Neural cell (in vitro differentiated cells): ENCODE measurements around the gene SLC7A1.

ENCODE experiments used
- EP300 ChIP-seq: fragments of 450-650 bp; conservative IDR thresholded peaks from 2 replicates; pipeline ENCODE4 v1.6.1; 2014; ENCODE audit warnings: antibody characterized with exemption, mild to moderate bottlenecking, moderate library complexity; ENCODE audit not compliant: poor library complexity, severe bottlenecking
- EZH2 ChIP-seq: fragments of 200-600, 300-800 bp; shearing (Covaris generic), sonication (generic); IDR thresholded peaks from 2 replicates; pipeline ENCODE4 v1.6.1; 2014; ENCODE audit warnings: antibody characterized with exemption, low read length, borderline replicate concordance, mild to moderate bottlenecking; ENCODE audit not compliant: insufficient read depth, poor library complexity, severe bottlenecking
- RAD21 ChIP-seq: fragments of 450-650 bp; conservative IDR thresholded peaks from 2 replicates; pipeline ENCODE4 v1.6.1; 2014; ENCODE audit warnings: antibody characterized with exemption, mild to moderate bottlenecking, moderate library complexity
- REST ChIP-seq: IDR thresholded peaks from 2 replicates; pipeline ENCODE4 v1.6.1; 2012; ENCODE audit warnings: borderline replicate concordance
- SMC3 ChIP-seq: fragments of 450-650 bp; conservative IDR thresholded peaks from 2 replicates; pipeline ENCODE4 v1.6.1; 2014; ENCODE audit warnings: antibody characterized with exemption, mild to moderate bottlenecking, moderate library complexity; ENCODE audit not compliant: poor library complexity
- TAF1 ChIP-seq: IDR thresholded peaks from 2 replicates; pipeline ENCODE4 v1.6.1; 2012; ENCODE audit warnings: low read depth
- TF ChIP-seq, protein P1 (sequence below): fragments of 450-650 bp; IDR thresholded peaks from 2 replicates; pipeline ENCODE4 v1.5.1; 2014; ENCODE audit warnings: antibody characterized with exemption, mild to moderate bottlenecking, moderate library complexity; ENCODE audit not compliant: poor library complexity, severe bottlenecking

DNA sequence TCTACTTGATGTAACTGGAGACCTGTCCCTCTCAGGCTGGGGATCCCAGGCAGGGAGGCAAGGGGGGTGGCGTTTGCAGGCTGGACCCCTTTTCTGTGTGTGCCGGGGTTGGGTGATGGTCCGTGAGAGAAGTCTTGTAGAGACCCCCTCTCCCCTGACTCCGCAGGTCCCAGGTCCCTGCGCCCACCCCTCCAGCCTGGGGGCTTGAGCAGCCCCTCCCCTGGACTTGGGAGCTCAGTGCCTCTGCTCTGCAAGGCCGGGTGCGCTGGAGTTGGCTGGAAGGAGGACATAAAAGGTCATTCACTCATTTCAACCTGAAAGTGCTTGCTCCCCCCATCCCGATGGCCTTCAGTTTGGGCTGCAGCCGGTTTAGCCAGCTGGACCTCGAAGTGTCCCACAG, 89.5 kb downstream of the SLC7A1 start:
- TF ChIP-seq EP300 (no peak), TAF1 (no peak), EZH2 (no peak), REST (no peak), RAD21 (no peak), SMC3 (no peak)
- TF ChIP-seq, protein P1, sequence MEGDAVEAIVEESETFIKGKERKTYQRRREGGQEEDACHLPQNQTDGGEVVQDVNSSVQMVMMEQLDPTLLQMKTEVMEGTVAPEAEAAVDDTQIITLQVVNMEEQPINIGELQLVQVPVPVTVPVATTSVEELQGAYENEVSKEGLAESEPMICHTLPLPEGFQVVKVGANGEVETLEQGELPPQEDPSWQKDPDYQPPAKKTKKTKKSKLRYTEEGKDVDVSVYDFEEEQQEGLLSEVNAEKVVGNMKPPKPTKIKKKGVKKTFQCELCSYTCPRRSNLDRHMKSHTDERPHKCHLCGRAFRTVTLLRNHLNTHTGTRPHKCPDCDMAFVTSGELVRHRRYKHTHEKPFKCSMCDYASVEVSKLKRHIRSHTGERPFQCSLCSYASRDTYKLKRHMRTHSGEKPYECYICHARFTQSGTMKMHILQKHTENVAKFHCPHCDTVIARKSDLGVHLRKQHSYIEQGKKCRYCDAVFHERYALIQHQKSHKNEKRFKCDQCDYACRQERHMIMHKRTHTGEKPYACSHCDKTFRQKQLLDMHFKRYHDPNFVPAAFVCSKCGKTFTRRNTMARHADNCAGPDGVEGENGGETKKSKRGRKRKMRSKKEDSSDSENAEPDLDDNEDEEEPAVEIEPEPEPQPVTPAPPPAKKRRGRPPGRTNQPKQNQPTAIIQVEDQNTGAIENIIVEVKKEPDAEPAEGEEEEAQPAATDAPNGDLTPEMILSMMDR = no peak
